GM10847 (cell line): ENCODE measurements around the gene RAE1.

ENCODE experiments used
- POLR2A ChIP-seq: IDR thresholded peaks from 2 replicates; pipeline ENCODE4 v1.6.1; 2011; ENCODE audit not compliant: insufficient read length; ENCODE audit errors: extremely low read depth

RAE1 gene

DNA sequence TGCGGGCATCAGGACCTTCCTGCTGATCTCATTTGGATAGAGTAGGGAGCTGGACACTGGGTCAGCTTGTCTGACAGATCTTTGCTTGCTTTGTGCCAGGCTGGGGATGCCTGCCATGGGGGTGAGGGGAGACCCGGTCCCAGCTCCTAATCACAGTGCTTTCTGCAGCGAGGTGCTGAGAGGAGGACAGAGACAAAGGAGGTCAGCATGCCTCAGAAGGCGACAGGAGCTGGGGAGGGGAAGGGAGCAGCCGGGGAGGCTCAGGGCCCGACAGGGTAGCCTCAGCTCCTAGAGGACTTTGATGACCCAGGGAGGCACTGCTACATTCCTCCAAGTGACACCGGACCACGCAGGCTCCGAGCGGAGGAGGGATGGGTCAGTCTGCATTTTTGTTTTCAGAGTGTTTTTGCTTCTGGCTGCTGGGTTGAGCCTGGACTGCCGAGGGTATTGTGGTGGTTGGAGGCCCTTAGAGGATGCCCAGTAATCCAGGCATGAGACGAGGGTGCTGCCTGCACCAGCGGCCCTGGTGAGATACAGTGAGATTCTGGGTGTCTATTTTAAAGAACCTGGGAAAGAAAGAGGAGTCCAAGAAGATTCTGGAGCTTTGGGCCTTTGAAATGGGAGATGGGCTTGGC, 48.0 kb downstream of the RAE1 start:
- no peak for TF ChIP-seq POLR2A

DNA sequence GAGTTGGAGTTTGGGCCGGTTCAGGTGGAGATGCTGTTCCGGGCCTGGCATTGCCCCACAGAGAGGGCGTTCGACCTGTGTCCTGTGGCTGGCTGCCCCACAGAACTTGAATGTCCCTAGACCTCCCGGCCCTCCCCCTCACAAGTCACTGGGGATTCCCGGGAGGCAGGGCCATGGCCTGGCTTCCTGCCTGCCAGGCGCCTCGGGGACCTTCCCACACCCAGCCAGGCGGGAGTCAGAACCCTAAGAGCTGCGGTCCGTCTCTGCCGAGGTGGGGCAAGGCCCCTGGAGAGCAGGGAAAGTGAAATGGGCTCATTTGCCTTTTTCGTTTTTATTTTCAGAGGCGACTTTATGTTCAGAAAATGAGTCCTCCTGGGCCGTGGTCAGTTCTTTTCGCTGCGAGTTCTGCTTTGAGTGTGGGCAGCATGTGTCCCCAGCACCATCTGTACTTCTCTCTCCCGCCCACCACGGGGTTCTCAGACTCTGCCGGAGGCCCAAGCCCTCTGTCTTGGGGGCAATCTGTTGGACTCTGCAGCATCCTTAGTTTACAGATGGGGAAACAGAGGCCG, 48.6 kb downstream of the RAE1 start:
- TF ChIP-seq POLR2A = peak; percentile 16

DNA sequence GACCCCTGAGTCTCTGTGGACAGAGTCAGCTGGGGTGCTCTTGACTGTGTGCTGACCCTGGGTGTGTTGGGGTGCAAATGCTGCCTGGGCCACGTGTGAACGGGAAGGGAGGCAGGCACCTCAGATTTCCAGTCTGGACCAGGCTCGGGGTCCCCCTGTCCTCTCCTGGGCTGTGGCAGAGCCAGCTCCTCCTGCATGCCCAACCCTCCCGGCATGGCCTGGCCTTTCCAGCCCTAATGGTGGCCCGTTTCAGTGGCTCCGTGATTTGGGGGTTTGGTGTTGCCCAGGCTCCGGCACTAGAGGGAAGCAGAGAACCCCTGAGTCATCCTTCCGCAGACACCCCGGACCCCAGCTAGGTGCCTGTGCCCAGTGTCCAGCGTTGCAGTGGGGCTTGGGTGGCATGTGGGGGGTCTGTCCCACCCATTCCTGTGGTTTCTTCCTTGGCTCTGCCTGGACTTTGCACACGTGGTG, 49.2 kb downstream of the RAE1 start:
- TF ChIP-seq POLR2A = no peak

DNA sequence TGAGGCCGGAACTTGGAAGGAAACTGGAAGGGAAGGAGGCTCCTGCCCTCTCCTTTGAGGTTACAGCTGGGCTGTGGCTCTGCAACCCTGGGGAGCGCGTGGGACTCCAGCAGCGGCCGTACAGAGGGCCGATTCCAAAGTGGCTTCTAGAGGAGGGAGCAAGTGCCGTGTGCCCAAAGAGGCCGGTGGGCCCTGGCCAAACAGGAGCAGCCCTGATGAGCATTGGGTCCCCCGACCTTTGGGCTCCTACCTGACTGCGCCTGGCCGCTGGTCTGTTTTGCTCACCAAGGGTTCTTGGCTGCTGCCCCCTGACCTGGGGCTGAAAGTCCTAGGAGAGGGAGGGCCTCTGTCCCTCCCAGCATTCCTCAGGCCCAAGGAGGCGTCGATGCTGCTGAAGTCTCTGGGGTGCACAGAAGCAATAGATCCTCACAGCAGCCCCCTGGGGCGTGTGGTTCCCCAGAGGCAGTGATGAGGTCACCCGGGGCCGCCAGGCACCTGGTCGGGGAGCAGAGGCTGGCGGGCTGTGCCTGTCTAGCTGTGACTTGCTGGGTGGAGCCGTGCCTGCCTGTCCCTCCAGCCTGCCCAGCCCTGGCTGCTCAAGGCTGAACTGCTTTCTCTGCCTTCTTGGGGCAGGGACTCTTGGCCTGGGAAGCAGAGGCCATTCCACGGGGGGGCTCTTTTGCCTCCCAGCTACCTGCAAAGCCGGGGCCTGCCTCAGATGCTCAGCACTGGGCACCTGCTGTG, 49.9 kb downstream of the RAE1 start:
- no peak for TF ChIP-seq POLR2A

DNA sequence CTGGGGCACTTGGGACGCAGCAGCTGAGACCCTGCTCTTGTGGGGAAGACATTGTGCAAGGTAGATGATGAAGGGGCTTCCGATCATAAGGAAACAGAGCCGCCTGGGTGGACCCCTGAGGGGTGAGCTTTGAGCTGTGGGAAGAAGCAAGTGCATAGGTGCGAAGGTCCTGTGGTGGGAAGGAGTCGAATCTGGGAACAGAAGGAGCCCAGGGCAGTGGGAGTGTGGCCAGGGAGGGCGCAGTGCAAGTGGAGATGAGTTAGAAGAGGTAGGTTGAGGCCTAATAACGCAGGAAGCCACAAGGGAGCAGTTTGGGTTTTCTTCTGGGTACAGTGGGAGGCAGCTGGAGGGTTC, 50.5 kb downstream of the RAE1 start:
- no peak for TF ChIP-seq POLR2A

DNA sequence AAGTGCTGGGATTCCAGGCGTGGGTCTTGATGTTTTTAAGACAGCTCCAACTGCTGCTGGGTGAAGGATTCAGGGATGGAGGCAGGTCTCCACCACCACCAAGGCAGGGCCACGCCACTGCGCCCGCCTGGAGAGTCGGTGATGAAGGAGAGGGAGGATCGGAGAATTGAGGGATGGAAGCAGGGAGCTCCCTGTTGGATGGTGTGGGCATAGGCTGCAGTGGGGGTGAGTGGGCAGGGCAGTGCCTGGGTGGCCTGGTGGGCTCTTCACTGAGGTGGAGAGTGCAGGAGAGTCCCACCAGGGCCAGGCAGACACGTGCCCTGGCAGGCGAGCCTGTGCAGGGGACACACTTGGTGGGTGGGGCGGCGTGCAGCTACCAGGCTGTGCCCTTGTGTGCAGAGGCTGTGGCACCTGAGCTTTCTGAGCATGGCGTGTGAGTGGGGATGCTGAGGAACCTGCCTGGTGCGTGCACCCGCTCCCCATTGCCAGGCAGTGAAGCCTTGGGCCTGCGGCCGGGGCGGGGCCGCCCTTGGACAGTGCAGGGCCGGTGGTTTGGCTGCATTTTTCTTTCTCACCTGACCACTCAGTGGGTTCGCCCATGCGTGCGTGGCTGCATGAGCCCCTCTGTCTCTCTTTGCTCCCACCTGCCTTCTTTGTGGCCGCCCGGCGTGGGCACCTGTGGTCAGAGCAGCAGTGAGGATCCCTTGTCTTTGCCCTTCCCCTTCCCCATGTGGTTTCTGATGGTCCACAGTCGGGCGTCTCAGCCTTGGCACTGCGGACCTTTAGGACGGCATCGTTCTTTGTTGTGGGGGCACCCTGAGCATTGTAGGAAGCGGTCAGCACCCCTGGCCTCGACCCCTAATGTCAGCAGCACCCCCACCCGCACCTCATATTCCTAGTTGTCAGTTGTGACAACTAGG, 51.4 kb downstream of the RAE1 start:
- no peak for TF ChIP-seq POLR2A

DNA sequence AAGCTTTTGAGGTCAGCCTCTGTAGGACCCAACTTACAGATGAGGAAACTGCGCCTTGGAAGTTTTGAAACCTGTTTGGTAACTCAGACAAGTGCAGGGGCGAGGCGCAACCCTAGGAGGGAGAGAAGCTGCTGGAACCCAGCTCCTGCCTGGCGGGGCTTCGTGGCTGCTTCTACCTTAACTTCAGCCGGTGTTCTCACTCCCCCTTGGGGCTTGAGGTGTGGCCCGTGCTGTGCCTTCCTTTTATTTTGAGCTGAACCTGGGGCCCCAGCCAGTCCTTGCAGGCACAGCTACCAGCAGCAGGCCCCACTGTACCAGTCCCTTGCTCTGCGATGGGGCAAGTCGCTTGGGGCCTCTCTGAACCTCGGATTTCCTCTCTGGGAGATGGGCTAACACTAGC, 52.2 kb downstream of the RAE1 start:
- no peak for TF ChIP-seq POLR2A

DNA sequence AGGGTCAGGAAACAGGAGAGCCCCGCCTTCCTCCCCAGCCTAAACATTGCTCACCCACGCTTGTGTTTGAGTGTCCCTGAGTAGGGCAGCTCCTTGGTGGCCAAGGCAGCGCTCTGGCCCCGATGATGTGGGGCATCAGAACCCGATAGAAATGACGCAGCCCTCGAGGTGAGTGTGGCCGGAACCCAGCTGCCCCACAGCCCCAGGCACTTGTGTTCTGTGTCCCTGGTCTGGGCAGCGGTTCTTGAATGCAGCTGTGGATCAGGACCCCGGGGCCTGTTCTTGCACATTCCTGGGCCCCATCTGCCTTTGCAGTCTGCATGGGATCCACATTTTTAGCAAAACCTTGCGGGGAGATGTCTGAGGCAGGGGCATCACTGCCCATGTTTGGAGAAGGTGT, 53.0 kb downstream of the RAE1 start:
- no peak for TF ChIP-seq POLR2A

DNA sequence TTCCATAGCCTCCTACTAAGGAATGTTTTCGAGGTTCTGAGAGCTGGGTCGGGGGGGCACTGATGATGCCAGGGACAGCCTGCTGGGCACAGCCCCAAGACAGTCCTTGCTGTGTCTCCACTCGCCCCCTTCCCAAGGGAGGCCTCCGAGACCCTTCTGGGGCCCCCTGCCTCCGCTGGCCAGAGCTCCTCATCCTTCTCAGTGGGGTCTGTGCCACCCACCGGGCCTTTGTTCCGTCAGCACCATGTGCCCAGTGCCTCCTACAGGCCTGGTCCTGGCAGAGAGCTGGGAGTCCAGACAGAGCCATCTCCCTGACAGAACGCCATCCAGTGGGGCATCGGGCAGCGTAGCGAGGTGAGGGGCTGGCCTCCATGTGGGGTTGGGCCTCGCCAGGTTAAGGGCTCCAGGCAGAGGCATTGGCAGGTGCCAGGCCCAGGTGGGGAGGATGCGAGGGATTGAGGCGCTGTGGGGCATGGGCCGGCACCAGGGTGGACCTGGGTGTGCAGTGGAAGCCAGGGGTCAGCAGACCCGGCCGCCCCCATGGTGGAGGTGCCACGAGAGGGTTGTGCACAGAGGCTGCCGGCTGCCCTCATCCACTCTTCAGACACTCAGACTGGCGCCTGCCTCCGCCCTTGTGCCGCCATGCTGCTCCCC, 53.5 kb downstream of the RAE1 start:
- no peak for TF ChIP-seq POLR2A

DNA sequence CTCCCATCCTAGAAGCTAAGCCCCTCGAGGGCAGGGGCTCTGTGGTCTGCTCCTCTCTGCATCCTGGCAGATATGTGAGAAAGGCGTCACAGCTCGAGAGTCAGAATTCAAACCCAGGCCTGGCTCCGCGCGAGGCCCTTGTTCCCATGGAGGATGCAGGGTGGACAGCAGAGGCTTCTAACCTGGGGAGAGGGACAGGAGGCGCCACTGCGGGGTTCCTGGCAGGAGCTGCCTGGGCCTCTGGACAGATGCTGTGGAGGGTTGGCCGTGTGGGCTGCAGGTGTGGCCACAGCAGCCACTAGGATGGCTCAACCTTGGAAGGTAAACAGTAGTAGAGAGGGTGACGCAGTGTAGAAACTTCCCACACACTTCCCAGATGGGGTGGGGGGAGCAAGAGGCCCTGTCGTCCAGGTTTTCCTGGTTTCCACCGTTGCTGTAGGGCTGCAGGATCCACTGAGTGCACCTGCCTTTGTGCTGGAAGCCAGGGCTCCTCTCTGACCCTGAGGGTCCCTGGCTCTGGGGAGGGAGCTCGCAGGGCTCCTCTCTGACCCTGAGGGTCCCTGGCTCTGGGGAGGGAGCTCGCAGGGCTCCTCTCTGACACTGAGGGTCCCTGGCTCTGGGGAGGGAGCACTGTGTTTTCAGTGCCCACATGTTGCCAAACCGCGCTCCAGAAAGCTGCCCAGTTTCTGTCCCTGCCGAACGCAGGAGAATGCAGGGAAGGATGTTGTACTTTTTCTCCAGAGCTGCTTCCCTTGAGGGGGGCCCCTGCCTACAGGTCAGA, 54.4 kb downstream of the RAE1 start:
- no peak for TF ChIP-seq POLR2A

DNA sequence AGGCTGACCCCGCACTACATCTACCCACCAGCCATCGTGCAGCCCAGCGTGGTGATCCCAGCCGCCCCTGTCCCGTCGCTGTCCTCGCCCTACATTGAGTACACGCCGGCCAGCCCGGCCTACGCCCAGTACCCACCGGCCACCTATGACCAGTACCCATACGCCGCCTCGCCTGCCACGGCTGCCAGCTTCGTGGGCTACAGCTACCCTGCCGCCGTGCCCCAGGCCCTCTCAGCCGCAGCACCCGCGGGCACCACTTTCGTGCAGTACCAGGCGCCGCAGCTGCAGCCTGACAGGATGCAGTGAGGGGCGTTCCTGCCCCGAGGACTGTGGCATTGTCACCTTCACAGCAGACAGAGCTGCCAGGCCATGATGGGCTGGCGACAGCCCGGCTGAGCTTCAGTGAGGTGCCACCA, 56.5 kb downstream of the RAE1 start:
- TF ChIP-seq POLR2A = no peak

DNA sequence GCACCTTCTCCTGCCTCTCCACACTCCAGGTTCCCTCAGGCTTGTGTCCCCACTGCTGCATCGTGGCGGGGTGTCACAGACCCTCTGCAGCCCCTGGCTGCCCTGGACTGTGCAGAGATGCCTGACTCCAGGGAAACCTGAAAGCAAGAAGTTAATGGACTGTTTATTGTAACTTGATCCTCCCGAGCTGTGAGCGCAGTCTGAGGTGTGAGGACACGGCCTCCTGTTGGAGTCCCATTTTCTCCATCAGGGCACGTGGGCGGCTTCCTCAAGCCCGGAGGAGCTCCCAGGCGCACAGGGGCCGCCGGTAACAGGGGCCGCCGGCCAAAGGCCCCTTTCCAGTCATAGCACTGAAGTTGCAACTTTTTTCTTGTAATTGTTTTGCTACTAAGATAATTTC, 57.1 kb downstream of the RAE1 start:
- no peak for TF ChIP-seq POLR2A

DNA sequence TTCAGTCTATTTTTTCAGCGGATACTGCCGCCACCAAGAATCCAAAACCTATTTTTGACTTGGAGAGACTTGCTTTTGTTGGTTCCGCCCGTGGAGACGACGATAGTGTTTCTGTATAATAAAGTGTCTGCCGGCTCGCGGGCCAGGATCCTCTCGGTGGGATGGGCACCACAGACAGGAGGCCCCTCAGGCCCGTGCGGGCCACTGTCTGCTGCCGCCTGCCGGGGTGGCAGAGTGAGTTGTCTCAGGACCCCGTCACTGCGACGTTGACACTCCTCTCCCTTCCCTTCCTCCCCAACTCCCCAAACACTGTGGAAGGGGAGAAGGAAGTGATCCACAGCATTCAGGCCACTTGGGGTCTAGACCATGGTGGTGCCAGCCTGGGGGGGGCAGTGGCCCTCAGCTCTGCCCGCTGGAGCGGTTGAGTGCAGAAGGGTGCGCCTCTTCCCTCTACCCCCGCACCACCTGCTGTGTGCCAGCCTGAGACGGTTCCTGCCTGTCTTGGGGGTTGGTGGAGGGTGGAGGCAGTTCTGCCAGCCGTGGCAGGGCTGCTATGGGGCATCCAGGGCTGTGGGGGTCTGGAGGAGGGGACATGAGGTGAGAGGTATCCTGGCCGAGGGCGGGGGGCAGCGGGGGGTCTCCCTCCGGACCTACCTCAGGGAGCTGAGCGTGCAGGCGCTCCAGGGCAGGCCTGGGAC, 57.6 kb downstream of the RAE1 start:
- no peak for TF ChIP-seq POLR2A

DNA sequence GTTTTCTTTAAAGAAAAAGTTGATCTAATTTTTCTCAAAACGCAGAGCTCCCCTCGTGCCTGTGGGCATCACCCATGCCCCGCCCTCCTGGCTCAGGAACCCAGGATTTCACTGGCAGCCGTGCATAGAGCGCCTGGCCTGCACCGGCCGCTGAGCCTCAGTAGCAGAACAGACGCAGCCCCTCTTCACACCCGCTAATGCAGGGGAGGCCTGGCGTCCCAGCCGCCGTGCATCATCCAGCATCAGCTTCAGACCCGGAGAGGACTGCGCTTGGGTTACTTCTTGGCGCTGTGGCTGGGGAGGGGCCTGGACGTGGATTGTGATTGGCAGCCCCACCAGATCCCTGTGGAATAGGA, 58.2 kb downstream of the RAE1 start:
- no peak for TF ChIP-seq POLR2A

DNA sequence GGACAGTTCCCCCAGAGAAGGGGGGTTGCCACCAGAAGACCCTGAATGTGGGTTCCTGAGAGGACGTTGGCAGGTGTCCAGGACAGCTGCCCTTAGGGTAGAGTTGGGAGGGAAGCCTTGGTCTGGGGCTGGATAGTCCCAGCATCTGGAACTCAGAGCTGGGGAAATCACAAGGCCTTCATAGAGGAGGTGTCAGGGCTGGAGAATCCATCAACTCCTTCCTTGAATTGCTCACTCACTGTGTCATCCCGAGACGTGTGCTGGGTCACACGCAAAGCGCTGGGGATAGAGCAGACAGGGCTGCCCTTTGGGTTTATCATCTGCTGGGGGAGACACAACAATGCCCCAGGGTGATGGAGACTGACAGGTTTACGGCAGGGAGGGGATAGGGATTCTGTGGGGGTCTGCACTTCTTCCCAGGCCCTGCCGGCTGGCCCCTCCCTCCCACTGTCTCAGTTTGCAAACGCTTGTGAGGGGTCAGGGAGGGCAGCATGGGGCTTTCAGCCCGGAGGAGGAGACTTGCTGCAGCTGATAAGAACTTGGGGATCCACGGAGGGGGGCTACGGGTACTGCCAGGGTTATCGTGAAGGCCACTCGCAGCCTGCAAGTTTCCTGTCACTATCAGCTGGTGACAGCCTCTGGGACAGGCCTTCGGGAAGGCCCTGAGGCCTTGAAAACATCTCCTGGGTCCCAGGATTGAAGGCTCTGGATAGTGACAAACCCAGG, 58.8 kb downstream of the RAE1 start:
- TF ChIP-seq POLR2A = peak; percentile 9
